GM12874 (cell line): ENCODE data around the gene TAP2.

Source experiments
- CTCF ChIP-seq: IDR thresholded peaks from 2 replicates; pipeline ENCODE4 v1.5.1; 2011; ENCODE audit warnings: low read depth, mild to moderate bottlenecking, control low read depth, low read length, moderate library complexity; ENCODE audit not compliant: insufficient read depth

The TAP2 gene

GRCh38 chr6:32796848-32797776, 41.4 kb downstream of the TAP2 start:
- TF ChIP-seq CTCF, result peak; percentile 71

DNA sequence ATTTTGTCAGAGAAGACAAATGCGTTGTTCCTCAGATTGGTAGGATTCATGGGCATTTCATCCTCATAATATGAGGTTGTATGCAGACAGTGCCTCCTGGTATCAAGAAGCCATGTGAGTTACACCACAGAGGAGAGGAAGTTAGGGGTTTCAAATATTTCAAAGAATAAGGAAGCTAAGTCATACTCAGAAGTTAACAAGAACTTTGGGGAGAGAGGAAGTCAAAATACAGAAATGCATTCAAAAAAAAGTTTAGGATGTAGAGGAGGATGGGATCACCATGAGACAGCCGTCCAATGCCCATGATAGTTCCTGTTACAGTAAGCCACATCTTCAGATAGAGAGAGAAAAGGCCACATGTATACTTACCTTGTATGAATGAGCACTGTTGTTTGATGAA, 44.0 kb downstream of the TAP2 start:
- TF ChIP-seq CTCF, result no peak

DNA sequence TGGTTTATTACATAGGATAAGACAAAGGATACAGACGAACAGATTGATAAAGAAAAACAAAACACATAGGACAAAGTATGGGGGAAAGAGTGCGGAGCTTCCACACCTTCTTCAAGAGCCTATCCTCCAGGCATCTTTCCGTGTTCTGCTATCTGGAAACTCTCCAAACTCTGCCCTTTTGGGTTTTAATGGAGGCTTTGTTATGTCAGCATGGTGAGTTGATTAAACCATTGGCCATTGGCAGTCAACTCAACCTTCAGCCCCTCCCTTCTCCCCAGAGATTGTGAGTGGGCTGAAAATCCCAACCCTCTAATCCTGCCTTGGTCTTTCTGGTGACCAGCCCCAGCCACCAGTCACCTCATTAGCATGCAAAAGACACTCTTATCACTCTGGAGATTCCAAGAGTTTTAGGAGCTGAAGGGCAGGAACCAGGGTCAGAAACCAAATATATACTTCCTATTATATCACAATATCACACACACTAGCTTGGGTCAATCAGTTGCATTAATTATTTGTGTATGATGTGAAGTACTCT, 45.6 kb downstream of the TAP2 start:
- no peak for TF ChIP-seq CTCF

- no peak for TF ChIP-seq CTCF
Measured at GRCh38 chr6:32790306-32790705, 48.2 kb downstream of the TAP2 start.
